GM12874 (cell line): ENCODE measurements around the gene BCAS2.

Source experiments
- TF ChIP-seq, protein P1 (sequence below): IDR thresholded peaks from 2 replicates; pipeline ENCODE4 v1.5.1; 2011; ENCODE audit warnings: low read depth, mild to moderate bottlenecking, control low read depth, low read length, moderate library complexity; ENCODE audit not compliant: insufficient read depth

BCAS2 gene

GRCh38 chr1:114609026-114609425 lies 27.6 kb upstream of the BCAS2 start:
- TF ChIP-seq, protein P1, sequence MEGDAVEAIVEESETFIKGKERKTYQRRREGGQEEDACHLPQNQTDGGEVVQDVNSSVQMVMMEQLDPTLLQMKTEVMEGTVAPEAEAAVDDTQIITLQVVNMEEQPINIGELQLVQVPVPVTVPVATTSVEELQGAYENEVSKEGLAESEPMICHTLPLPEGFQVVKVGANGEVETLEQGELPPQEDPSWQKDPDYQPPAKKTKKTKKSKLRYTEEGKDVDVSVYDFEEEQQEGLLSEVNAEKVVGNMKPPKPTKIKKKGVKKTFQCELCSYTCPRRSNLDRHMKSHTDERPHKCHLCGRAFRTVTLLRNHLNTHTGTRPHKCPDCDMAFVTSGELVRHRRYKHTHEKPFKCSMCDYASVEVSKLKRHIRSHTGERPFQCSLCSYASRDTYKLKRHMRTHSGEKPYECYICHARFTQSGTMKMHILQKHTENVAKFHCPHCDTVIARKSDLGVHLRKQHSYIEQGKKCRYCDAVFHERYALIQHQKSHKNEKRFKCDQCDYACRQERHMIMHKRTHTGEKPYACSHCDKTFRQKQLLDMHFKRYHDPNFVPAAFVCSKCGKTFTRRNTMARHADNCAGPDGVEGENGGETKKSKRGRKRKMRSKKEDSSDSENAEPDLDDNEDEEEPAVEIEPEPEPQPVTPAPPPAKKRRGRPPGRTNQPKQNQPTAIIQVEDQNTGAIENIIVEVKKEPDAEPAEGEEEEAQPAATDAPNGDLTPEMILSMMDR: no peak

- TF ChIP-seq, protein P1: no peak
Measured at GRCh38 chr1:114607223-114607622, 25.8 kb upstream of the BCAS2 start.

DNA sequence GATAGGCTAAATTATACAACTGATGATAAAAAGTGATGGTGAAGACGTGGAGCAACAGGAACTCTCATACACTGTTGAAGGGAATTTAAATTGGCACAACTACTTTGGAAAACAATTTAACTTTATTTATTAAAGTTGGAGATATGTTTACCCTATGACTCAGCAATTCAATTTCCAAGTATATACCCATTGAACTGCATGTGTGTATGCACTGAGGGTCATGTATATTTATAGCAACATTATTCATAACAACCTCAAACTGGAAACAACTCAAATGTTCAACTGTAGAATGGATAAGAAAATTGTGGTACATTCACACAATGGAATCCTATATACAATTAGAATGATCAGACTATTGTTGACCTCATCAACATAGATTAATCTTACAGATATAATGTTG lies 16.5 kb upstream of the BCAS2 start:
- TF ChIP-seq, protein P1: no peak

DNA sequence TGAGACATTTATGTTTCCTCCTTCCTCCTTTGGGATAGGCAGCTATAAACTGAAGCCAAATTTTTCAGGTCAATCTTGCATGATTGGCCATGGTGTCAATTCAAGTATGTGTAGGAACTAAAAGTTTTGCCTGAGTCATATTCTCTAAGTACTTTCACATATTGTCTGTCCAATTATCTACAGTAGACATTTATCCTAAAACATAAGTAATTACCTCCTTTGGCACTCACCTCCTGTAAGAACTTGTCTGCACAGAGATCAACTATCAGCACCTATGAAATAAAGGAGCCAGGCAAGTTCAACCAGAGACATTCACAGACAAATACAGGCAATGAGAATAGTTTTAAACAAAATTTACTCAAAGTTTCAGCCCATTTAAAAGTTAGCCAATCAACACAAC lies 14.2 kb upstream of the BCAS2 start:
- TF ChIP-seq, protein P1: no peak

DNA sequence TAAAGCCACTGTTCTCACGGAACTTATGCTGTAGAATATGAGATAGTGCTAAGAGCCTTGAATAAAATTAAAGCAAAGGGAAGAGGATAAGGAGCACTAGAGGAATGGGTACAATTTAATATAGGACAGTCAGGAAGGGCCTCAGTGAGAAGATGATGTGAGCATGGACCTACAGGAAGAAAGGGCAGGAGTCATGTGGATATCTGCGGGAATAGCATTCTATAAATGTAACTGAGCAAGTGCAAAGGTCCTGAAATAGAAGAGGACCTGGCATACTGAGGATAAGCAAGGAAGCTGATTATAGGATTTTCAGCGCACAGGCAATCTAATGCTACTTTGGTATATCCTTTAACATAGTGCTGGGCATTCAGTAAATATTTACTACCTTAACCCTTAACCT lies 12.6 kb upstream of the BCAS2 start:
- TF ChIP-seq, protein P1: no peak

DNA sequence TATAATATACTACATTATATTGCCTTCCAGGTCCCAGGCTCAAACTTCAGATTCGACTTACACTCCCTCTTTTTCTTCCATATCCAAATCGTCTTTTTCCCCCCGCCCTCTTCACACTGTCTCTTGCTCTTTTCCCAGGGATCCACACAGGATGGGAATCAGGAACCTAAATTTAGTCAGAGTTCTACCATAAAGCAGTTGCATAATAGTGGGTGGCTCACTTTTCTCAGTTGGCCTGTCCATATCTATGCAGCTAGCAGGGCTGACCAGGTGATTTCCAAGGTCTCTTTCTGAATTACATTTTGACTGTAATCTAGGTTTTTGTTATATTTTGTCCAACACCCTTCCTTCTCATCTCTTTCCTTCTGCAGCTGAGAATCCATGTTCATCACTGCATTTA lies 7.7 kb upstream of the BCAS2 start:
- TF ChIP-seq, protein P1: no peak

DNA sequence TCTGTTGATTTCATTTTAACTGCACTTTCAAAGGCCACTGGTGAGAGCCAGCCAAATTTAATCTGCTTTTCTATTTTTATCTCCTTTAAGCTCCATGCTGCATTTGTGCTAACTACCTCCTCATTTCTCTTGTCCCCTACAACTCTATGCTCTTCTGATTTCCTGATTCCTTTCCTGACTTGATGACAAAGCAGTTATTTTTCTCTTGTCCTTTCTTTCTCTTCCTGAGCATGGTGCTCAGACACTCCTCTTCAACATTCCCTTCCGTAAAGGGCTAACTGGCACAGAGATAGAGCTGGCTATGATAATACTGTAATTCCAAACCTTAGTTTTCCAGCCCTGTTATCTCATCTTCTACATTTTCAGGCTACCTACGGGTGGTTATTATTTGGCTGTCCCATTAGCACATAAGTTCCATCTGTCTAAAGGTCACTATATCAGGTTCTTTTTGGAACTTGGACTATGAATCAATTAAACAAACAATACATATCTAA lies 6.8 kb upstream of the BCAS2 start:
- TF ChIP-seq, protein P1: no peak
